Inflammatory macrophage treated with lipopolysaccharide for 4 hours (primary cell): ENCODE data around the gene A2M.

ENCODE experiments used
- DNase-seq: peaks from one replicate; pipeline ENCODE4 v3.0.0-alpha.2; 2020

Gene A2M

DNA sequence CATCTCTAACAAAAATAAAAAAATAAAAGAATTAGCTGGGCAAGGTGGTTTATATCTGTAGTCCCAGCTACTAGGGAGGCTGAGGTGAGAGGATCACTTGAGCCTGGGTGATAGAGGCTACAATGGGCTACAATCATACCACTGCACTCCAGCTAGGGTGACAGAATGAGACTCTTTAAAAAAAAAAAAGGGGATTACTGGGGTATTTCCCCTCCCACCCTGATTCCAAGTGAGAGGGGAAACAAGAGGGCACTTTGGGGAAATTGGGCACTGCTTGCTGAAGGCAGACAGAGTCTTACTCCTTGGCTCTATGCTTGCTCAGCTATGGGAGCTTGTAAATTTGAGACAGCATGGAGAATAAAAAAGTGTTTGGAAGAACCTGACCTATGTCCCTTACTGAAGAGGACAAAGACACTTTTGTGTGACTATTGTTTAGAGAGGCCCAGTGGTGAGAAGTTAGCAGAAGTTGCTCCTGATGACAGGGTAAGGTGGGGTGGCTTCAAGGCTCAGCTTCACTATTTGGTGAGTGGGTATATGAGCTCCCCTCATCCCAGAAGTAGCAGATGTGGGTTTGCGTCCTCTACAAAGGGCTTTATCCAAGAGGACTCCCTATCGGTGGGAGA, 82.3 kb downstream of the A2M start:
- peak; percentile 67 for DNase-seq

DNA sequence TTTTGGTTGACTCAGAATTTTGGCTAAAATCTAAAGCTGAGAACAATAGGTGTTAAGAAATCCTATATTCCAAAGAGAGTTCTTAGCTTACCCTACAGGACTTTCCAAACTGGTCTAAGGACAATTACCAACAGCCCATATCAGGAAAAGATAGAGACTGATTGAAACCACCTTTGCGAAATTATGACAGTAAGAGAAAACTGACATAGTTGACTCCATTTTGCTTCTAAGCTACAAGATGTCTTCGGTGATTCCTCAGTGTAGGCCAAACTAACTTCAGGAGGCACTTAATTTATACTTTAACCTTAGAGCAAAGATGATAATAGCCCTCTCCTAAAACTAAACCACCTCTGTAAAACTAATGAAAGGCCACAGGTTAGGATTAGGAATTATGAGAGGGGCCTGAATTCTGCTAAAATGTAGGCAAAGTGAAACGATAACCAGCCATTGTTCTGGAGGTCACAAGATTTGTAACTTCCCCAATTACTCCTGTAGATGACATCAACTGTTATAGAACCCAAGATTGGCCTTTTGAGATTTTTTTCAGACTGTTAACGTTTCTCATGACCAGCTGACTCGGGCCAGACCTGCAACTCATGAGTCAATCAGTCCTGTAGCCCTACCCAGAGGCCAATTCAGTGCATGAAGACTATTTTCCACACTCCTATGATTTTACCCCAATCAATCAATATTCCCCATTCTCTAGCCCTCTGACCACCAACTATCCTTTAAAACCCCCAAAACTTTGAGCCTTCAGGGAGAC, 83.3 kb downstream of the A2M start:
- DNase-seq, result peak; percentile 95

DNA sequence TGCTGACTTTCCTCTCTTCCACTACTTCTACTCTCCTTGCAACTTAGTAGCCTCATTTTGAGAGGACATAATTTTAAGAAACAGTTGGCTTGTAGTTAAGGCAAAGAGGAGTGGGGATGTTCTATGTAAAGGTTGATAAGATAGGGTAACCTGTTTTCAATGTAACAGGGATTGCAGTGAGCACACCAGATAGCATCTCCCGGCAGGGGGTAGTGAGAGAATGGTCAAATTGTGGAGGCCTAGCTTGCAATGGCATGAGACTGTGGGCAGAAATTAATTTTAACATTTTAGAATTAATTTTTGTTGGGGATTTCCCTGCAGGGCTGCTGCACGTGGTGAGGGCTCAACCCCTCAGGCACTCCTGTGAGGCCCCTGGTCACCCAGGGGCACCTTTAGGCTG, 84.9 kb downstream of the A2M start:
- DNase-seq, result no peak

DNA sequence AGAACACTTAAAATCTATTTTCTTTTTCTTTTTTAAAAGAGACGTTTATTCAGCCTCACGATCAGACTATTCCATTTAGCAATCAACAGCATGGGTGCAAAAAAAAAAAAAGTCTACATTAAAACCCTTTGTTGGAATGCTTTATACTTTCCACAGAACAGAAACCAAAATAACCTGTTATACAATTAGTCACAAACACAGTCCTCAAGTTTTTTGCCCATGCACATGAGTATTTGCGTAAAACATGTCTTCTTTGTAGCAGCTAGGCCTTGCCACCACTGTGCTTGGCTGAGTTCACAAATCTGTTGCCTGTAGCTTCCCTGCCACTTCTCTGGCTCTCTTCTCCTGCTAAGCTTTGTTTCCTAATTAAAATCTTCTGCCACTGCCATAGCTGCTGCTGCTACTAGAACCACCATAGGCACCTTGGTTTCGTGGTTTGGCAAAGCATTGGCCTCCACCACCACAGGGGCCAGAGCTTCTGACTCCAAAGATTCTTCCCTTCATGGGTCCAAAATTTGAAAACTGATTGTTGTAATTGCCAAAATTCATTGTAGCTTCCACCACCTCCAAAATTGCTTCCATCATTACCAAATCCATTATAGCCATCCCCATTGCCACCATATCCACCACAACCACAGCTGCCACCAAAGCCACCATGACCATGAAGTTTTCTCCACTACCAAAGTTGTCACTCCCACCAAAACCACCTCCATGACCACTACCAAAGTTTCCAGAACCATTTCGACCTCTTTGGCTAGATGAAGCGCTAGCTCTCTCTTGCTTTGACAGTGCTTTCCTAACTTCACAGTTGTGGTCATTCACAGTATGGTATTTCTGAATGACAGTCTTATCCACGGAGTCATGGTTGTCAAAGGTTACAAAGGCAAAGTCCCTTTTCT, 88.3 kb downstream of the A2M start:
- DNase-seq, result no peak

DNA sequence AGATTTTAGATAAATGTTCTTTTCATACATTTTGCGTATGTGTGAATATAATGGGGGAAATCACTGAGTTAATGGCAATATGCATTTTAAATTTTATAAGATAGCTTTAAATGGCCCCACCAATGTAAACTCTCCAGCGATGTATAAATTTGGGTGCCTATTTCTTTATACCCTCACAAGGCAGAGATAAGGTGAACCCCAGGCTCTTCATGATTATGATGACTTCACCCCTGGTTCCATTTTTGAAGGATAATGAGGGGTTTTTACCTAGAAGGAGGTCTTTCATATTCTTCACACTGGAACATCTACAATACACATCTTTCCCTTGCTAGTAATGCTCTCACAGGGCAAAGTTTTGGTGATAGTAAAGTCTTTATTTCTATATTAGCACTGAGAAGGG, 91.2 kb downstream of the A2M start:
- DNase-seq, result no peak

DNA sequence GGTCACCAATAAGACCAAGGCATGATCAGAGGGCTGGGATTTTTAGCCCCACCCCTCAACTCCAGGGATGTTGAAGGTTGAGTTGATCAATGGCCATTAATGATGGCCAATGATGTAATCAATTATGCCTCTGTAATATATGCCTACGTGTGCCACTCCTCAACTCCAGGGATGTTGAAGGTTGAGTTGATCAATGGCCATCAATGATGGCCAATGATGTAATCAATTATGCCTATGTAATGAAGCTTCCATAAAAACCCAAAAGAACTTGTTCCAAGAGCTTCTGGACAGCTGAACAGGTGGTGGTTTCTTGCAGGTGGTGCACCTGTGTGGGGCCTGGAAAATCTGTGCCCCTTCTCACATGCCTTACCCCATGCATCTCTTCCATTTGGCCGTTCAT, 93.1 kb downstream of the A2M start:
- DNase-seq, result no peak
